MM.1S (cell line): ENCODE results near the gene LRMDA.

Experiments
- DNase-seq: peaks from one replicate; pipeline ENCODE4 v3.0.0-alpha.2; 2015
- H2AFZ ChIP-seq: fragments of 300-600 bp; sonication (generic); 2 replicates; pipeline ENCODE4 v1.6.0; 2016; ENCODE audit warnings: antibody characterized with exemption, low read length
- H3F3A ChIP-seq: fragments of 300-600 bp; sonication (generic); 2 replicates; pipeline ENCODE4 v1.6.1; 2016; ENCODE audit warnings: mild to moderate bottlenecking, antibody characterized with exemption, low read length, moderate library complexity, mixed read lengths; ENCODE audit not compliant: insufficient read depth
- H3K27ac ChIP-seq: fragments of 300-600 bp; sonication (generic); 2 replicates; pipeline ENCODE4 v1.5.1; 2016; ENCODE audit warnings: mild to moderate bottlenecking, low read length
- H3K27me3 ChIP-seq: fragments of 300-600 bp; sonication (generic); replicated peaks from 2 replicates; pipeline ENCODE4 v1.6.0; 2016; ENCODE audit warnings: low read length; ENCODE audit not compliant: insufficient read depth
- H3K36me3 ChIP-seq: fragments of 300-600 bp; sonication (generic); replicated peaks from 2 replicates; pipeline ENCODE4 v1.6.1; 2016; ENCODE audit warnings: mild to moderate bottlenecking, low read length, mixed read lengths; ENCODE audit not compliant: insufficient read depth
- H3K4me1 ChIP-seq: fragments of 300-600 bp; sonication (generic); 2 replicates; pipeline ENCODE4 v1.6.1; 2016; ENCODE audit warnings: low read length, mixed read lengths
- H3K4me2 ChIP-seq: fragments of 300-600 bp; sonication (generic); 2 replicates; pipeline ENCODE4 v1.6.0; 2016; ENCODE audit warnings: low read depth, low read length
- H3K4me3 ChIP-seq: fragments of 300-600 bp; sonication (generic); 2 replicates; pipeline ENCODE4 v1.5.1; 2016; ENCODE audit warnings: low read length, mixed read lengths
- H3K79me2 ChIP-seq: fragments of 300-600 bp; sonication (generic); 2 replicates; pipeline ENCODE4 v1.6.1; 2016; ENCODE audit warnings: mixed run types, low read length, mixed read lengths
- H3K9ac ChIP-seq: fragments of 300-600 bp; sonication (generic); 2 replicates; pipeline ENCODE4 v1.6.1; 2016; ENCODE audit warnings: low read length, mixed read lengths
- H3K9me2 ChIP-seq: fragments of 300-600 bp; sonication (generic); replicated peaks from 2 replicates; pipeline ENCODE4 v1.6.1; 2016; ENCODE audit warnings: mild to moderate bottlenecking, low read length, mixed read lengths; ENCODE audit not compliant: insufficient read depth
- H3K9me3 ChIP-seq: fragments of 300-600 bp; sonication (generic); replicated peaks from 2 replicates; pipeline ENCODE4 v1.6.1; 2016; ENCODE audit warnings: mild to moderate bottlenecking, low read length, mixed read lengths; ENCODE audit not compliant: insufficient read depth
- H4K20me1 ChIP-seq: fragments of 300-600 bp; sonication (generic); 2 replicates; pipeline ENCODE4 v1.6.1; 2016; ENCODE audit warnings: mild to moderate bottlenecking, low read length, moderate library complexity, mixed read lengths; ENCODE audit not compliant: insufficient read depth
- EZH2 ChIP-seq: fragments of 300-600 bp; sonication (generic); optimal IDR thresholded peaks from 2 replicates; pipeline ENCODE3; 2017; ENCODE audit warnings: low read depth, mild to moderate bottlenecking, antibody characterized with exemption, low read length, mixed read lengths
- EZH2phosphoT487 ChIP-seq: fragments of 300-600 bp; sonication (generic); IDR thresholded peaks from 2 replicates; pipeline ENCODE4 v1.6.1; 2018; ENCODE audit warnings: antibody characterized with exemption, low read length
- TF ChIP-seq, protein P1 (sequence below): fragments of 300-600 bp; sonication (generic); IDR thresholded peaks from 2 replicates; pipeline ENCODE4 v1.5.1; 2016; ENCODE audit warnings: antibody characterized with exemption, low read length, mixed read lengths

The LRMDA gene

GRCh38 chr10:76504823-76505222 is 1073.4 kb downstream of the LRMDA start:
- Histone ChIP-seq H3K36me3 (no peaks in the 10 kb centered on the region), H3K9me3 (no peaks in the 10 kb centered on the region), H3K4me2 (no peak overlapping the region), H3F3A (no peaks in the 10 kb centered on the region), H2AFZ (no peak overlapping the region), H3K4me1 (no peaks in the 10 kb centered on the region), H3K9ac (no peak overlapping the region), H3K27me3 (no peaks in the 10 kb centered on the region), H3K9me2 (no peaks in the 10 kb centered on the region), H3K79me2 (no peaks in the 10 kb centered on the region), H4K20me1 (no peaks in the 10 kb centered on the region), H3K27ac (no peak overlapping the region), H3K4me3 (no peak overlapping the region)
- TF ChIP-seq, protein P1, sequence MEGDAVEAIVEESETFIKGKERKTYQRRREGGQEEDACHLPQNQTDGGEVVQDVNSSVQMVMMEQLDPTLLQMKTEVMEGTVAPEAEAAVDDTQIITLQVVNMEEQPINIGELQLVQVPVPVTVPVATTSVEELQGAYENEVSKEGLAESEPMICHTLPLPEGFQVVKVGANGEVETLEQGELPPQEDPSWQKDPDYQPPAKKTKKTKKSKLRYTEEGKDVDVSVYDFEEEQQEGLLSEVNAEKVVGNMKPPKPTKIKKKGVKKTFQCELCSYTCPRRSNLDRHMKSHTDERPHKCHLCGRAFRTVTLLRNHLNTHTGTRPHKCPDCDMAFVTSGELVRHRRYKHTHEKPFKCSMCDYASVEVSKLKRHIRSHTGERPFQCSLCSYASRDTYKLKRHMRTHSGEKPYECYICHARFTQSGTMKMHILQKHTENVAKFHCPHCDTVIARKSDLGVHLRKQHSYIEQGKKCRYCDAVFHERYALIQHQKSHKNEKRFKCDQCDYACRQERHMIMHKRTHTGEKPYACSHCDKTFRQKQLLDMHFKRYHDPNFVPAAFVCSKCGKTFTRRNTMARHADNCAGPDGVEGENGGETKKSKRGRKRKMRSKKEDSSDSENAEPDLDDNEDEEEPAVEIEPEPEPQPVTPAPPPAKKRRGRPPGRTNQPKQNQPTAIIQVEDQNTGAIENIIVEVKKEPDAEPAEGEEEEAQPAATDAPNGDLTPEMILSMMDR = no peak
- TF ChIP-seq EZH2phosphoT487 = no peak
- no peak for TF ChIP-seq EZH2
- no peak for DNase-seq

GRCh38 chr10:76509446-76509845 is 1078.0 kb downstream of the LRMDA start:
- H3K4me1 ChIP-seq = no peaks in the 10 kb centered on the region
- H3K9ac ChIP-seq = no peak overlapping the region
- no peak overlapping the region for H3K27ac ChIP-seq
- H2AFZ ChIP-seq = no peak overlapping the region
- H3K9me3 ChIP-seq = no peaks in the 10 kb centered on the region
- H4K20me1 ChIP-seq = no peaks in the 10 kb centered on the region
- H3K4me3 ChIP-seq = no peak overlapping the region
- H3K79me2 ChIP-seq = no peaks in the 10 kb centered on the region
- no peaks in the 10 kb centered on the region for H3K9me2 ChIP-seq
- DNase-seq = no peak
- TF ChIP-seq, protein P1 = no peak
- TF ChIP-seq EZH2phosphoT487 (no peak), EZH2 (no peak)
- H3K36me3 ChIP-seq = no peaks in the 10 kb centered on the region
- H3K4me2 ChIP-seq = no peak overlapping the region
- H3F3A ChIP-seq = no peaks in the 10 kb centered on the region
- H3K27me3 ChIP-seq = no peaks in the 10 kb centered on the region

DNA sequence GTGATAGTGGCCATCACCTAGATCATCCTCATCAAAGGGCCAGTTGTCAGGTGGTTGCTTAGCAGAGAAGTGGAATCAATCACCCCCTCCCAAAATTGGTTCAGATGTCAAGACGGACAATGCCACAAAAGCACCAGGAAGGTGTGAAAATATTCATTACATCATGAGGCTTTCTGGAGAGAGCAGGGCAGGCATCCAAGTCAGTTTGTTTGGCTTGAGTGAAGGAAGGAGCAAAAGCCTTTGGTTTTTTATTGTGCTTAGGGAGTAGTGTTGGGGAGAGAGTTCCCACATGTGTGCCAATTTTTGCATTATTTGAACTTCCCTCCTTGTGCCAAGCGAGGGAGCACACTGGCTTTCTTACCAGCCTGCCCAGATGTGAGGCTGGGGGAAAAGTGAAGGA is 1082.9 kb downstream of the LRMDA start:
- no peak for DNase-seq
- Histone ChIP-seq H3K4me1 (no peaks in the 10 kb centered on the region), H3K9me2 (no peaks in the 10 kb centered on the region), H3K4me2 (no peak overlapping the region), H3K79me2 (no peaks in the 10 kb centered on the region), H3K36me3 (no peaks in the 10 kb centered on the region), H2AFZ (no peak overlapping the region), H3F3A (no peaks in the 10 kb centered on the region), H3K9ac (no peak overlapping the region), H3K27me3 (no peaks in the 10 kb centered on the region), H4K20me1 (no peaks in the 10 kb centered on the region), H3K4me3 (no peak overlapping the region), H3K9me3 (no peaks in the 10 kb centered on the region), H3K27ac (no peak overlapping the region)
- TF ChIP-seq, protein P1 = no peak
- TF ChIP-seq EZH2 (no peak), EZH2phosphoT487 (no peak)

DNA sequence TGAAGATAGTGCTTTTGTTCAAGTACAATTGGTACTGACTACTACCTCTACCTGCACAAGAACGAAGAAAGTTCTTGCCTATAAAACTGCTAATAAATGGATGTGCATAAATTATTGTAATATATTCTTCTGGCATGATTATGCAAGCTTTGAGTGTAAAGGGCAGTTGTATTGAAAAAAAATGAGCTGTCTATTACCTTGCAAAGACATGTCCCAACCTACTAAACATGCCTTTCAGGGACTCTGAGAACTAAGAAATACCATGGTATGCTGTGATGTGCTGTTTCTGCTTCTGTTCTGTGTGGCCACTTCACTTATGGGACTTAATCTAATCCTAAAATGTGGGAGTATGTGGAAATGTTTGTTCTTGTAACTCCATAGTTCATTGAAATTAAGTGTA is 1083.4 kb downstream of the LRMDA start:
- Histone ChIP-seq H3K9me3 (no peaks in the 10 kb centered on the region), H3K9ac (no peak overlapping the region), H3F3A (no peaks in the 10 kb centered on the region), H3K4me3 (no peak overlapping the region), H3K27me3 (no peaks in the 10 kb centered on the region), H3K4me1 (no peaks in the 10 kb centered on the region), H3K4me2 (no peak overlapping the region), H4K20me1 (no peaks in the 10 kb centered on the region), H3K27ac (no peak overlapping the region), H3K79me2 (no peaks in the 10 kb centered on the region), H3K36me3 (no peaks in the 10 kb centered on the region), H3K9me2 (no peaks in the 10 kb centered on the region), H2AFZ (no peak overlapping the region)
- DNase-seq = no peak
- TF ChIP-seq, protein P1 = no peak
- TF ChIP-seq EZH2 (no peak), EZH2phosphoT487 (no peak)
